HG03439 (cell line): ENCODE data around the gene TSPAN18.

Experiments
- ATAC-seq: cut with Tn5 transposase; IDR thresholded peaks from one replicate; pipeline ENCODE4 v1.9.1; 2021; ENCODE audit warnings: mild to moderate bottlenecking, moderate library complexity; ENCODE audit not compliant: unreplicated experiment

Gene TSPAN18

GRCh38 chr11:44776551-44777208, 49.9 kb downstream of the TSPAN18 start:
- no peak for ATAC-seq

- no peak for ATAC-seq
Observed at GRCh38 chr11:44777209-44778194, 50.7 kb downstream of the TSPAN18 start.

- ATAC-seq: no peak
Observed at GRCh38 chr11:44778195-44779100, 51.7 kb downstream of the TSPAN18 start.

GRCh38 chr11:44779736-44780520, 53.2 kb downstream of the TSPAN18 start:
- ATAC-seq: no peak

- ATAC-seq: no peak
Observed at GRCh38 chr11:44780940-44781631, 54.3 kb downstream of the TSPAN18 start.

GRCh38 chr11:44781655-44782054, 54.9 kb downstream of the TSPAN18 start:
- no peak for ATAC-seq

- no peak for ATAC-seq
Observed at GRCh38 chr11:44782478-44782877, 55.7 kb downstream of the TSPAN18 start.

- no peak for ATAC-seq
Observed at GRCh38 chr11:44784436-44784760, 57.6 kb downstream of the TSPAN18 start.

GRCh38 chr11:44784851-44785250, 58.1 kb downstream of the TSPAN18 start:
- ATAC-seq: no peak

- ATAC-seq: no peak
Observed at GRCh38 chr11:44785856-44786607, 59.3 kb downstream of the TSPAN18 start.

- ATAC-seq: no peak
Observed at GRCh38 chr11:44787070-44787469, 60.3 kb downstream of the TSPAN18 start.

GRCh38 chr11:44787981-44788380, 61.2 kb downstream of the TSPAN18 start:
- ATAC-seq: no peak

- no peak for ATAC-seq
Observed at GRCh38 chr11:44788536-44789261, 61.9 kb downstream of the TSPAN18 start.

- ATAC-seq: no peak
Observed at GRCh38 chr11:44789496-44789895, 62.7 kb downstream of the TSPAN18 start.

- no peak for ATAC-seq
Observed at GRCh38 chr11:44790211-44790610, 63.4 kb downstream of the TSPAN18 start.

GRCh38 chr11:44791316-44791925, 64.7 kb downstream of the TSPAN18 start:
- no peak for ATAC-seq

GRCh38 chr11:44792171-44792570, 65.4 kb downstream of the TSPAN18 start:
- ATAC-seq: no peak
